A673 (cell line): ENCODE measurements around the gene GNAS-AS1. TPM values are rescaled to one million over a fixed set of nuclear protein-coding genes. Genes with fewer than 3 reads are reported as not detected.

ENCODE experiments used
- BruUV-seq: library from RNA; stranded (reverse); fragments of 400-500 nt; replicated peaks from 2 replicates; lab custom pipeline; 2021; lab: Mats Ljungman, UMichigan
- CTCF ChIA-PET: fragments of 300-600 bp; sonication (Branson Sonifier 250); formaldehyde crosslinking; loops from one replicate; lab custom pipeline; 2022; ENCODE audit warnings: antibody characterized with exemption; lab: Charles Lee
- POLR2A ChIA-PET: fragments of 300-600 bp; sonication (Branson Sonifier 250); formaldehyde crosslinking; loops from one replicate; lab custom pipeline; 2022; ENCODE audit warnings: antibody characterized with exemption; ENCODE audit not compliant: low non-redundant PET; lab: Charles Lee
- DNase-seq: peaks from one replicate; pipeline ENCODE4 v3.0.0-alpha.2; 2015; ENCODE audit warnings: low spot score
- H3K27ac ChIP-seq: fragments of 200-600 bp; sonication (generic); 2 replicates; pipeline ENCODE4 v1.5.1; 2016; ENCODE audit warnings: mixed run types, low read depth, mild to moderate bottlenecking, mixed read lengths, antibody characterized with exemption, low read length; ENCODE audit not compliant: poor library complexity, severe bottlenecking
- H3K27me3 ChIP-seq: fragments of 200-600 bp; sonication (generic); replicated peaks from 2 replicates; pipeline ENCODE4 v1.6.1; 2017; ENCODE audit warnings: mixed run types, low read depth, mild to moderate bottlenecking, mixed read lengths, antibody characterized with exemption, low read length; ENCODE audit not compliant: insufficient read depth, poor library complexity
- H3K36me3 ChIP-seq: fragments of 200-600 bp; sonication (generic); 2 replicates; pipeline ENCODE4 v1.6.1; 2016; ENCODE audit warnings: mixed run types, mild to moderate bottlenecking, mixed read lengths, antibody characterized with exemption, low read length; ENCODE audit not compliant: insufficient read depth, poor library complexity, severe bottlenecking
- H3K4me1 ChIP-seq: fragments of 200-600 bp; sonication (generic); 2 replicates; pipeline ENCODE4 v1.6.1; 2017; ENCODE audit warnings: mixed run types, mild to moderate bottlenecking, mixed read lengths, antibody characterized with exemption, low read length; ENCODE audit not compliant: insufficient read depth, poor library complexity, severe bottlenecking
- H3K4me3 ChIP-seq: fragments of 200-600 bp; sonication (generic); 2 replicates; pipeline ENCODE4 v1.5.1; 2016; ENCODE audit warnings: low read depth, mixed run types, mild to moderate bottlenecking, mixed read lengths, low read length; ENCODE audit not compliant: poor library complexity, severe bottlenecking
- H3K9me3 ChIP-seq: fragments of 200-600 bp; sonication (generic); 2 replicates; pipeline ENCODE4 v1.6.1; 2016; ENCODE audit warnings: mixed run types, low read depth, mild to moderate bottlenecking, mixed read lengths, antibody characterized with exemption, low read length; ENCODE audit not compliant: poor library complexity, severe bottlenecking
- EZH2 ChIP-seq: fragments of 200-600 bp; sonication (generic); IDR thresholded peaks from 2 replicates; pipeline ENCODE4 v1.6.1; 2017; ENCODE audit warnings: borderline replicate concordance, low read depth, mild to moderate bottlenecking, mixed read lengths, antibody characterized with exemption, low read length; ENCODE audit not compliant: poor library complexity, severe bottlenecking
- intact Hi-C: fragments of 100-400 bp; cut with micrococcal nuclease; formaldehyde crosslinking; loops from one replicate; pipeline ENCODE4 v1.10.0; 2022; ENCODE audit not compliant: unreplicated experiment
- total RNA-seq: library from RNA; stranded (reverse); gene quantifications from 2 replicates; pipeline ENCODE4 v1.2.3, GENCODE V29; 2021
- TF ChIP-seq, protein P1 (sequence below): fragments of 300-800, 200-600 bp; sonication (generic); conservative IDR thresholded peaks from 2 replicates; pipeline ENCODE4 v1.5.1; 2017; ENCODE audit warnings: low read depth, mild to moderate bottlenecking, antibody characterized with exemption, low read length, moderate library complexity, mixed read lengths

The GNAS-AS1 gene
- total RNA-seq, 1 experiment from 2014 or later, result 6.7 TPM

DNA sequence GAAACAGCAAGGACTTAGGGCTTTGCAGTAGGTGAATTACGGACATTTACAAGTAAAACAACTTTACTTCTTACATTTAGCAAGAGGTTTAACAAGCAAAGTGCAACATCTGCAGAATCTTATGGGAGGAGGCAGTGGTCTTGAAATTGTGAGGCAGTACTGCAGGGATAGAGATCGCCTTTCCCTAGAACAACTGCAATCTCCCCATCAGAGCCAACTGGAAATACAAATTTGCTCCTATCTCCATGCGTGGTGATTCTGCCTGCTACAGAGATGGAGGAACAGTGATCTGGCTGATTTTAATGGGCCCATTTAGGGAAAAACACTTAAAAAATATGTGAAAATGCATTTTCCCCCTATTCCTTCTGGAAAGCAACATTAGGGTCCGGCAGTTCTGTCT lies 27.7 kb upstream of the GNAS-AS1 start:
- no peak overlapping the region for H3K4me3 ChIP-seq
- CTCF ChIA-PET, result no interaction called here
- BruUV-seq, result no TSS peak

DNA sequence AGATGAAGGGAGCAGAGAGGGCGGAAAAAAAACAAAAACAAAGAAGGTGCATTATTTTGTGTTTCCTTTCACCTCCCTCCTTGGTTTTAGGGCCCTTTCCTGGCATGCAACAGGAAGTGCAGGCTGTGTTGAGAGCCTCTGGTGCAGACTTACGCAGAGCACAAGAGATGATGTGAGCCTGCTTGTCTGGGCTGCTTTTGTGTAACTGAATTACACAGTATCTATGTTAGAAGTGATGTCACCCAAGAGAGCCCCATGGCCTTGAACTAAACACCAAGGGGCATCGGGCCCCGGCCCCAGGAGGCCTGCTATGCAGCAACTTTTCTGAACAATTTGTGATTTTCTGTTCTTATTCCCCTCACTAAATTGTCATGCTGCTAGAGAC lies 27.3 kb upstream of the GNAS-AS1 start:
- no peaks in the 10 kb centered on the region for H3K4me1 ChIP-seq
- no peaks in the 10 kb centered on the region for H3K9me3 ChIP-seq
- POLR2A ChIA-PET, result no interaction called here
- H3K36me3 ChIP-seq, result no peaks in the 10 kb centered on the region
- DNase-seq, result no peak
- no TSS peak for BruUV-seq
- no peak overlapping the region for H3K27ac ChIP-seq
- CTCF ChIA-PET, result no interaction called here
- H3K4me3 ChIP-seq, result no peak overlapping the region
- H3K27me3 ChIP-seq, result no peaks in the 10 kb centered on the region
- intact Hi-C loops, result loop anchor here (10.0 kb wide), 1 partner anchor 207 kb away; no protein-coding TSS in a partner anchor
- no peak for TF ChIP-seq EZH2
- TF ChIP-seq, protein P1, sequence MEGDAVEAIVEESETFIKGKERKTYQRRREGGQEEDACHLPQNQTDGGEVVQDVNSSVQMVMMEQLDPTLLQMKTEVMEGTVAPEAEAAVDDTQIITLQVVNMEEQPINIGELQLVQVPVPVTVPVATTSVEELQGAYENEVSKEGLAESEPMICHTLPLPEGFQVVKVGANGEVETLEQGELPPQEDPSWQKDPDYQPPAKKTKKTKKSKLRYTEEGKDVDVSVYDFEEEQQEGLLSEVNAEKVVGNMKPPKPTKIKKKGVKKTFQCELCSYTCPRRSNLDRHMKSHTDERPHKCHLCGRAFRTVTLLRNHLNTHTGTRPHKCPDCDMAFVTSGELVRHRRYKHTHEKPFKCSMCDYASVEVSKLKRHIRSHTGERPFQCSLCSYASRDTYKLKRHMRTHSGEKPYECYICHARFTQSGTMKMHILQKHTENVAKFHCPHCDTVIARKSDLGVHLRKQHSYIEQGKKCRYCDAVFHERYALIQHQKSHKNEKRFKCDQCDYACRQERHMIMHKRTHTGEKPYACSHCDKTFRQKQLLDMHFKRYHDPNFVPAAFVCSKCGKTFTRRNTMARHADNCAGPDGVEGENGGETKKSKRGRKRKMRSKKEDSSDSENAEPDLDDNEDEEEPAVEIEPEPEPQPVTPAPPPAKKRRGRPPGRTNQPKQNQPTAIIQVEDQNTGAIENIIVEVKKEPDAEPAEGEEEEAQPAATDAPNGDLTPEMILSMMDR, result no peak

More for the DNA sequence above, 27.7 kb upstream of the GNAS-AS1 start:
- H3K4me1 ChIP-seq, result peaks cover 3% of the 10 kb centered on the region
- DNase-seq, result no peak
- POLR2A ChIA-PET, result no interaction called here
- intact Hi-C loops, result loop anchor here (10.0 kb wide), 1 partner anchor 206 kb away; no protein-coding TSS in a partner anchor
- H3K27ac ChIP-seq, result no peak overlapping the region
- TF ChIP-seq, protein P1, result no peak
- no peak for TF ChIP-seq EZH2
- H3K36me3 ChIP-seq, result no peaks in the 10 kb centered on the region
- no peaks in the 10 kb centered on the region for H3K27me3 ChIP-seq
- no peaks in the 10 kb centered on the region for H3K9me3 ChIP-seq

DNA sequence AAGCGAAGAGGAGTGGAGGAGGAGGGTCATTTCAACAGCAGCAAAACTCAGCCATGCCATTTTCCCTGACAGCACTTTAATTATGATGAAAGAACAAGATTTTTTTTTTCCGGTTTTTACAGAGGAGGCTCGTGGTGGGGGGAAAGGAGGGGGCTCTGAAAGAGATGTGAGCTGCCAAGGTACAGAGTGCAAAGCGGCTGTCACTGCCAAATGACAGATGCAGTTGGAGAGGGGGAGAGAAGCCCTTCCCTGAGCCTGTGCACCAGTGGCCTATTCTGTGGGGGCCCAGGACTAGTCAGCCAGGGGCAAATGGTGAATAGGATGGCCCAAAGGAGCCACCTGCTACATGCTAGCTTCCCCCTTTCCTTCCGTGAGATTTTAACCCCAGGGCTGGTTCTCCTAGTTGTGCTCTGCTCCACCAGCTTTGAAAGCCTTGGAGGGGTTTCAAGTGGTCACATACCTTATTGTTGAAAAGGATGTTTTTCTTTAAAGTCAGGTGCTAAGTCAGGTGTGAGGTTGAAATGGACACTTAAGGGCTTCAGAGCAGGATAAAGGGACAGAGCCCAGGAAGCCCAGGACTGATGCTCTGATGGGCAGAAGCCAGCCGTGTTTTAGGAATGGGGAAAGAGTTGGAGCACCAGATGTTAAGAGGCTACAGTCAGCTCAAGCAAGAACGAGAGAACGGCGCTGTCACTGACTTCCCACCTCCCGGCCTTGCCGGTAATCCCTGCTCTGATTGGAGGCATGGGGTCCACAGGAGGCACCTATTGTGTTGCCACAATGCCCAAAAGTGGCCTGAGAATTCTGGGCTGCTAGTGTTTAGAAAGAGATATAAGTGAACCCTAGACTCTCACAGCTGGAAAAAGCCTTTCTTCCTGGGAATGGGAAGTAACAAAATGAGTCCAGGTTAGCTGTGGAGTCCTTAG lies 26.6 kb upstream of the GNAS-AS1 start:
- DNase-seq, result no peak

More for the DNA sequence above, 26.6 kb upstream of the GNAS-AS1 start:
- TF ChIP-seq EZH2, result no peak
- TF ChIP-seq, protein P1, result no peak
- Histone ChIP-seq H3K4me3 (no peak overlapping the region), H3K27ac (no peak overlapping the region), H3K4me1 (no peaks in the 10 kb centered on the region), H3K9me3 (no peaks in the 10 kb centered on the region), H3K27me3 (no peaks in the 10 kb centered on the region), H3K36me3 (no peaks in the 10 kb centered on the region)
- CTCF ChIA-PET, result no interaction called here
- intact Hi-C loops, result loop anchor here (10.0 kb wide), 1 partner anchor 207 kb away; no protein-coding TSS in a partner anchor
- POLR2A ChIA-PET, result no interaction called here
- BruUV-seq, result no TSS peak
